HAP-1 (cell line): ENCODE data around the gene MYMK.

Experiments
- DNase-seq, 2 experiments: peaks; one replicate each; pipeline ENCODE4 v3.0.0-alpha.2; 2016 to 2020; ENCODE audit warnings: low spot score in 2 of 2
- H3K27me3 ChIP-seq: fragments of 250-450 bp; sonication (Bioruptor Pico); 2 replicates; pipeline ENCODE4 v1.5.1; 2020; ENCODE audit warnings: low read depth, mild to moderate bottlenecking, moderate library complexity
- H3K36me3 ChIP-seq: fragments of 250-450 bp; sonication (Bioruptor Pico); replicated peaks from 2 replicates; pipeline ENCODE4 v1.5.1; 2020; ENCODE audit warnings: mild to moderate bottlenecking
- H3K4me1 ChIP-seq: fragments of 250-450 bp; sonication (Bioruptor Pico); 2 replicates; pipeline ENCODE4 v1.5.1; 2020; ENCODE audit warnings: mild to moderate bottlenecking
- H3K4me3 ChIP-seq: fragments of 250-450 bp; sonication (Bioruptor Pico); 2 replicates; pipeline ENCODE4 v1.5.1; 2020; ENCODE audit warnings: mild to moderate bottlenecking, moderate library complexity
- H3K9me3 ChIP-seq: fragments of 250-450 bp; sonication (Bioruptor Pico); 2 replicates; pipeline ENCODE4 v1.5.1; 2020; ENCODE audit warnings: mild to moderate bottlenecking, moderate library complexity
- in situ Hi-C: fragments of 300-500 bp; cut with MboI; formaldehyde crosslinking; loops from 3 replicates; pipeline ENCODE4 v1.14.3; 2020; ENCODE audit warnings: low sequenced_read_pairs, inconsistent platforms, mixed read lengths

Gene MYMK

GRCh38 chr9:133524146-133524545 is 613 bp downstream of the MYMK start:
- Histone ChIP-seq H3K27me3 (peaks cover 10% of the 10 kb centered on the region; the same call in 1 of the 2 replicates), H3K9me3 (no peaks in the 10 kb centered on the region), H3K4me1 (no peaks in the 10 kb centered on the region), H3K4me3 (no peak overlapping the region), H3K36me3 (no peaks in the 10 kb centered on the region)
- DNase-seq, result no peak
- in situ Hi-C loops, result no loop called here

- DNase-seq, result no peak
- H3K36me3 ChIP-seq, result no peaks in the 10 kb centered on the region
- H3K4me3 ChIP-seq, result no peak overlapping the region
- H3K9me3 ChIP-seq, result no peaks in the 10 kb centered on the region
- in situ Hi-C loops, result no loop called here
- no peaks in the 10 kb centered on the region for H3K4me1 ChIP-seq
- H3K27me3 ChIP-seq, result 0 out of 2 replicates have a peak, but pooled peaks cover 7% of the 10 kb centered on the region
Observed at GRCh38 chr9:133523106-133523505, 1.7 kb downstream of the MYMK start.

- in situ Hi-C loops, result no loop called here
- Histone ChIP-seq H3K4me1 (no peaks in the 10 kb centered on the region), H3K36me3 (no peaks in the 10 kb centered on the region), H3K4me3 (no peak overlapping the region), H3K27me3 (no peaks in the 10 kb centered on the region), H3K9me3 (no peaks in the 10 kb centered on the region)
- DNase-seq, result no peak
Observed at GRCh38 chr9:133522073-133522910, 2.5 kb downstream of the MYMK start.

- H3K27me3 ChIP-seq, result no peaks in the 10 kb centered on the region
- no peaks in the 10 kb centered on the region for H3K36me3 ChIP-seq
- H3K4me3 ChIP-seq, result no peak overlapping the region
- DNase-seq, result no peak
- H3K9me3 ChIP-seq, result no peaks in the 10 kb centered on the region
- H3K4me1 ChIP-seq, result no peaks in the 10 kb centered on the region
- in situ Hi-C loops, result no loop called here
Observed at GRCh38 chr9:133521122-133522072, 3.4 kb downstream of the MYMK start.

- no peaks in the 10 kb centered on the region for H3K4me1 ChIP-seq
- H3K4me3 ChIP-seq, result no peak overlapping the region
- no peak for DNase-seq
- no peaks in the 10 kb centered on the region for H3K9me3 ChIP-seq
- no peaks in the 10 kb centered on the region for H3K36me3 ChIP-seq
- in situ Hi-C loops, result no loop called here
- no peaks in the 10 kb centered on the region for H3K27me3 ChIP-seq
Observed at GRCh38 chr9:133520121-133520835, 4.5 kb downstream of the MYMK start.

GRCh38 chr9:133519693-133520092 is 5.1 kb downstream of the MYMK start:
- no peaks in the 10 kb centered on the region for H3K4me1 ChIP-seq
- no peaks in the 10 kb centered on the region for H3K36me3 ChIP-seq
- no peaks in the 10 kb centered on the region for H3K9me3 ChIP-seq
- peaks cover 1% of the 10 kb centered on the region; the same call in 1 of the 2 replicates for H3K27me3 ChIP-seq
- H3K4me3 ChIP-seq, result no peak overlapping the region
- no peak for DNase-seq
- in situ Hi-C loops, result no loop called here

GRCh38 chr9:133518706-133519449 is 5.9 kb downstream of the MYMK start:
- H3K27me3 ChIP-seq, result peaks cover 3% of the 10 kb centered on the region; the same call in 1 of the 2 replicates
- H3K4me3 ChIP-seq, result no peak overlapping the region
- DNase-seq, result no peak
- in situ Hi-C loops, result no loop called here
- H3K9me3 ChIP-seq, result no peaks in the 10 kb centered on the region
- H3K36me3 ChIP-seq, result no peaks in the 10 kb centered on the region
- no peaks in the 10 kb centered on the region for H3K4me1 ChIP-seq

- DNase-seq, result no peak
- H3K36me3 ChIP-seq, result no peaks in the 10 kb centered on the region
- no peak overlapping the region for H3K4me3 ChIP-seq
- H3K9me3 ChIP-seq, result no peaks in the 10 kb centered on the region
- in situ Hi-C loops, result no loop called here
- no peaks in the 10 kb centered on the region for H3K4me1 ChIP-seq
- H3K27me3 ChIP-seq, result peaks cover 3% of the 10 kb centered on the region; the same call in 1 of the 2 replicates
Observed at GRCh38 chr9:133518200-133518599, 6.6 kb downstream of the MYMK start.

GRCh38 chr9:133517711-133518110 is 7.0 kb downstream of the MYMK start:
- Histone ChIP-seq H3K36me3 (no peaks in the 10 kb centered on the region), H3K27me3 (peaks cover 3% of the 10 kb centered on the region; the same call in 1 of the 2 replicates), H3K4me1 (no peaks in the 10 kb centered on the region), H3K9me3 (no peaks in the 10 kb centered on the region), H3K4me3 (no peak overlapping the region)
- no peak for DNase-seq
- in situ Hi-C loops, result no loop called here

GRCh38 chr9:133516961-133517350 is 7.8 kb downstream of the MYMK start:
- peaks cover 3% of the 10 kb centered on the region; the same call in 1 of the 2 replicates for H3K27me3 ChIP-seq
- H3K4me1 ChIP-seq, result no peaks in the 10 kb centered on the region
- H3K4me3 ChIP-seq, result no peak overlapping the region
- no peak for DNase-seq
- in situ Hi-C loops, result no loop called here
- H3K9me3 ChIP-seq, result no peaks in the 10 kb centered on the region
- no peaks in the 10 kb centered on the region for H3K36me3 ChIP-seq

GRCh38 chr9:133516256-133516960 is 8.4 kb downstream of the MYMK start:
- H3K4me3 ChIP-seq, result no peak overlapping the region
- peaks cover 3% of the 10 kb centered on the region; the same call in 1 of the 2 replicates for H3K27me3 ChIP-seq
- in situ Hi-C loops, result no loop called here
- no peaks in the 10 kb centered on the region for H3K4me1 ChIP-seq
- H3K36me3 ChIP-seq, result no peaks in the 10 kb centered on the region
- no peaks in the 10 kb centered on the region for H3K9me3 ChIP-seq
- DNase-seq, result no peak

- DNase-seq, result no peak
- Histone ChIP-seq H3K4me1 (no peaks in the 10 kb centered on the region), H3K27me3 (peaks cover 3% of the 10 kb centered on the region; the same call in 1 of the 2 replicates), H3K36me3 (no peaks in the 10 kb centered on the region), H3K4me3 (no peak overlapping the region), H3K9me3 (no peaks in the 10 kb centered on the region)
- in situ Hi-C loops, result no loop called here
Observed at GRCh38 chr9:133515615-133516255, 9.0 kb downstream of the MYMK start.
